Stimulated activated CD4-positive, alpha-beta T cell treated with anti-CD3 and anti-CD28 coated beads, Interleukin-1b, Interleukin-23, amount 100 ng/mL, for 24 hours (primary cell): ENCODE data around the gene CFAP20DC.
"Not testable (repeated sequence)": the region's sequence is repeated elsewhere in the genome, so short reads cannot be mapped to it uniquely, and the experiment has no call there.

Experiments
- DNase-seq, 4 experiments: peaks; one replicate each; pipeline ENCODE4 v3.0.0-alpha.2; 2020; ENCODE audit warnings: low read depth in 4 of 4, low spot score in 1 of 4

The CFAP20DC gene

GRCh38 chr3:58874248-58874741 lies 175.5 kb downstream of the CFAP20DC start:
- DNase-seq = no peak

- DNase-seq = no peak
Observed at GRCh38 chr3:58868097-58868779, 181.6 kb downstream of the CFAP20DC start.

GRCh38 chr3:58867621-58868020 lies 182.2 kb downstream of the CFAP20DC start:
- DNase-seq = no peak

GRCh38 chr3:58866079-58866478 lies 183.7 kb downstream of the CFAP20DC start:
- DNase-seq = no peak

GRCh38 chr3:58864480-58864879 lies 185.3 kb downstream of the CFAP20DC start:
- no peak for DNase-seq

GRCh38 chr3:58863206-58863605 lies 186.6 kb downstream of the CFAP20DC start:
- DNase-seq = no peak

- no peak for DNase-seq
Observed at GRCh38 chr3:58861551-58861950, 188.3 kb downstream of the CFAP20DC start.

GRCh38 chr3:58858126-58858525 lies 191.7 kb downstream of the CFAP20DC start:
- DNase-seq = no peak

- DNase-seq = no peak
Observed at GRCh38 chr3:58857402-58857801, 192.4 kb downstream of the CFAP20DC start.

GRCh38 chr3:58848826-58849225 lies 201.0 kb downstream of the CFAP20DC start:
- DNase-seq = no peak

GRCh38 chr3:58842050-58842747 lies 207.6 kb downstream of the CFAP20DC start:
- not testable (repeated sequence) for DNase-seq

GRCh38 chr3:58840949-58841348 lies 208.9 kb downstream of the CFAP20DC start:
- no peak for DNase-seq

- no peak for DNase-seq
Observed at GRCh38 chr3:58839964-58840363, 209.9 kb downstream of the CFAP20DC start.

- DNase-seq = no peak
Observed at GRCh38 chr3:58839187-58839586, 210.6 kb downstream of the CFAP20DC start.

GRCh38 chr3:58837856-58838255 lies 212.0 kb downstream of the CFAP20DC start:
- DNase-seq = no peak

- no peak for DNase-seq
Observed at GRCh38 chr3:58837141-58837843, 212.5 kb downstream of the CFAP20DC start.

- DNase-seq = no peak
Observed at GRCh38 chr3:58835086-58835485, 214.7 kb downstream of the CFAP20DC start.

- no peak for DNase-seq
Observed at GRCh38 chr3:58833491-58833890, 216.3 kb downstream of the CFAP20DC start.

GRCh38 chr3:58829321-58830000 lies 220.4 kb downstream of the CFAP20DC start:
- DNase-seq = no peak

GRCh38 chr3:58824777-58825176 lies 225.0 kb downstream of the CFAP20DC start:
- DNase-seq = no peak

GRCh38 chr3:58824285-58824684 lies 225.5 kb downstream of the CFAP20DC start:
- DNase-seq = peak in 1 of 4 experiments; percentile 1
